Esophagus muscularis mucosa (tissue), 3 donors: ENCODE results near the gene TBX2.

Experiments used
- POLR2A ChIP-seq: fragments of 450-650 bp; IDR thresholded peaks from one replicate; pipeline ENCODE4 v1.6.1; 2017; ENCODE audit warnings: antibody characterized with exemption, moderate library complexity, mild to moderate bottlenecking, low read depth
- POLR2AphosphoS5 ChIP-seq, 2 donors: sonication (generic); formaldehyde crosslinking; IDR thresholded peaks; one replicate each; pipeline ENCODE4 v1.6.1; 2017; ENCODE audit warnings: antibody characterized with exemption in 2 of 2
- TF ChIP-seq, protein P1 (sequence below), 3 experiments: fragments of 200-600 bp in 2 of 3; fragments of 450-650 bp in 1 of 3; sonication (generic) in 2 of 3; IDR thresholded peaks; one replicate each; pipeline ENCODE4 v1.5.1; 2017 to 2019; ENCODE audit warnings: antibody characterized with exemption in 3 of 3, mild to moderate bottlenecking in 2 of 3, moderate library complexity in 1 of 3

- TF ChIP-seq POLR2A (no peak), POLR2AphosphoS5 (IDR thresholded peaks at IDR 0.05) (no peak)
- TF ChIP-seq, protein P1, sequence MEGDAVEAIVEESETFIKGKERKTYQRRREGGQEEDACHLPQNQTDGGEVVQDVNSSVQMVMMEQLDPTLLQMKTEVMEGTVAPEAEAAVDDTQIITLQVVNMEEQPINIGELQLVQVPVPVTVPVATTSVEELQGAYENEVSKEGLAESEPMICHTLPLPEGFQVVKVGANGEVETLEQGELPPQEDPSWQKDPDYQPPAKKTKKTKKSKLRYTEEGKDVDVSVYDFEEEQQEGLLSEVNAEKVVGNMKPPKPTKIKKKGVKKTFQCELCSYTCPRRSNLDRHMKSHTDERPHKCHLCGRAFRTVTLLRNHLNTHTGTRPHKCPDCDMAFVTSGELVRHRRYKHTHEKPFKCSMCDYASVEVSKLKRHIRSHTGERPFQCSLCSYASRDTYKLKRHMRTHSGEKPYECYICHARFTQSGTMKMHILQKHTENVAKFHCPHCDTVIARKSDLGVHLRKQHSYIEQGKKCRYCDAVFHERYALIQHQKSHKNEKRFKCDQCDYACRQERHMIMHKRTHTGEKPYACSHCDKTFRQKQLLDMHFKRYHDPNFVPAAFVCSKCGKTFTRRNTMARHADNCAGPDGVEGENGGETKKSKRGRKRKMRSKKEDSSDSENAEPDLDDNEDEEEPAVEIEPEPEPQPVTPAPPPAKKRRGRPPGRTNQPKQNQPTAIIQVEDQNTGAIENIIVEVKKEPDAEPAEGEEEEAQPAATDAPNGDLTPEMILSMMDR (IDR thresholded peaks at IDR 0.05) = no peak
Observed at GRCh38 chr17:61458421-61459141, 58.9 kb downstream of the TBX2 start.
